Ammon's horn (tissue), 1 donor: ENCODE results near the gene BIRC7.
A peak's percentile ranks its signal among the peaks of the same experiment; 100 is the strongest.

Source experiments
- DNase-seq: peaks from one replicate; pipeline ENCODE4 v3.0.0-alpha.2; 2016; ENCODE audit warnings: low spot score

BIRC7 gene

GRCh38 chr20:63224412-63225081 is 11.2 kb upstream of the BIRC7 start:
- DNase-seq: no peak

GRCh38 chr20:63225082-63225454 is 10.6 kb upstream of the BIRC7 start:
- no peak for DNase-seq

GRCh38 chr20:63226042-63226943 is 9.4 kb upstream of the BIRC7 start:
- DNase-seq: no peak

GRCh38 chr20:63227260-63227659 is 8.4 kb upstream of the BIRC7 start:
- no peak for DNase-seq

GRCh38 chr20:63228806-63229205 is 6.9 kb upstream of the BIRC7 start:
- no peak for DNase-seq

- DNase-seq: peak; percentile 83
These were observed 4.9 kb upstream of the BIRC7 start for GRCh38 chr20:63230800-63231268.

GRCh38 chr20:63232235-63233060 is 3.3 kb upstream of the BIRC7 start:
- no peak for DNase-seq

GRCh38 chr20:63233061-63233344 is 2.7 kb upstream of the BIRC7 start:
- no peak for DNase-seq

GRCh38 chr20:63233924-63234323 is 1.8 kb upstream of the BIRC7 start:
- no peak for DNase-seq

GRCh38 chr20:63234693-63235398 is 859 bp upstream of the BIRC7 start:
- no peak for DNase-seq

GRCh38 chr20:63236116-63236837 is 572 bp downstream of the BIRC7 start:
- no peak for DNase-seq

GRCh38 chr20:63238031-63238430 is 2.3 kb downstream of the BIRC7 start:
- DNase-seq: no peak

GRCh38 chr20:63238514-63239125 is 2.9 kb downstream of the BIRC7 start:
- DNase-seq: peak; percentile 48

GRCh38 chr20:63239431-63239830 is 3.7 kb downstream of the BIRC7 start:
- DNase-seq: no peak

- no peak for DNase-seq
These were observed 4.3 kb downstream of the BIRC7 start for GRCh38 chr20:63240004-63240403.

- no peak for DNase-seq
These were observed 5.6 kb downstream of the BIRC7 start for GRCh38 chr20:63241272-63241671.

GRCh38 chr20:63242736-63243135 is 7.0 kb downstream of the BIRC7 start:
- DNase-seq: no peak

GRCh38 chr20:63243604-63244247 is 8.0 kb downstream of the BIRC7 start:
- no peak for DNase-seq

- DNase-seq: no peak
These were observed 8.8 kb downstream of the BIRC7 start for GRCh38 chr20:63244468-63244867.
